B cell (primary cell): ENCODE measurements around the gene LRRK2. TPM values are rescaled to one million over a fixed set of nuclear protein-coding genes. Genes with fewer than 3 reads are reported as not detected.

ENCODE experiments used
- ATAC-seq: fragments of 200-7000 bp; cut with Tn5 transposase; one replicate; pipeline ENCODE4 v1.10.0; 2021; ENCODE audit warnings: low read depth, mild to moderate bottlenecking, moderate number of reproducible peaks, moderate library complexity
- CTCF ChIA-PET: fragments of 350-600 bp; sonication (Branson Sonifier 250); formaldehyde crosslinking; loops from one replicate; lab custom pipeline; 2021; ENCODE audit warnings: antibody characterized with exemption, inconsistent platforms; lab: Charles Lee
- POLR2A ChIA-PET: fragments of 350-600 bp; sonication (Branson Sonifier 250); formaldehyde crosslinking; loops from one replicate; lab custom pipeline; 2021; ENCODE audit warnings: antibody characterized with exemption; lab: Charles Lee
- DNase-seq: peaks from one replicate; pipeline ENCODE4 v3.0.0; 2013
- H2AFZ ChIP-seq: 2 replicates; pipeline ENCODE4 v1.6.1; 2012; ENCODE audit warnings: mild to moderate bottlenecking, low read depth, low read length; ENCODE audit not compliant: insufficient read depth, poor library complexity, severe bottlenecking
- H3K27ac ChIP-seq, 2 donors: 1 replicate in 1 of 2; 2 replicates in 1 of 2; pipeline ENCODE4 v1.5.1; 2012 to 2013; ENCODE audit warnings: low read length in 2 of 2, mild to moderate bottlenecking in 2 of 2, moderate library complexity in 1 of 2
- H3K27me3 ChIP-seq, 4 experiments: fragments of 200-600 bp in 1 of 4; sonication (generic) in 1 of 4; replicated peaks in 1 of 4; 1 replicate in 2 of 4; 2 replicates in 2 of 4; pipeline versions ENCODE4 v1.6.1 to v1.7.0; 2013 to 2016; ENCODE audit warnings: low read length in 3 of 4, mild to moderate bottlenecking in 2 of 4, mixed read lengths in 1 of 4, moderate library complexity in 1 of 4; ENCODE audit not compliant: insufficient read depth in 4 of 4, control insufficient read depth in 3 of 4; ENCODE audit errors: control extremely low read depth in 1 of 4
- H3K36me3 ChIP-seq, 2 experiments: replicated peaks in 1 of 2; 1 replicate in 1 of 2; 2 replicates in 1 of 2; pipeline versions ENCODE4 v1.6.1 to v1.7.1; 2013; ENCODE audit warnings: low read length in 1 of 2; ENCODE audit not compliant: insufficient read depth in 2 of 2, control insufficient read depth in 1 of 2; ENCODE audit errors: control extremely low read depth in 1 of 2, extremely low read depth in 1 of 2
- H3K4me1 ChIP-seq, 2 donors: fragments of 200-600 bp in 1 of 2; sonication (generic) in 1 of 2; 1 replicate in 1 of 2; 2 replicates in 1 of 2; pipeline versions ENCODE4 v1.5.1 to v1.6.1; 2013 to 2017; ENCODE audit warnings: low read length in 2 of 2; ENCODE audit not compliant: control insufficient read depth in 2 of 2, insufficient read depth in 2 of 2
- H3K4me2 ChIP-seq: replicated peaks from 2 replicates; pipeline ENCODE3; 2012; ENCODE audit warnings: mild to moderate bottlenecking, low read depth, low read length; ENCODE audit not compliant: poor library complexity, severe bottlenecking
- H3K4me3 ChIP-seq, 5 experiments: fragments of 200-600 bp in 1 of 5; sonication (generic) in 1 of 5; 1 replicate in 3 of 5; 2 replicates in 2 of 5; pipeline versions ENCODE4 v1.5.1 to v1.7.0; 2011 to 2016; ENCODE audit warnings: low read length in 4 of 5, mild to moderate bottlenecking in 4 of 5, low read depth in 2 of 5, control low read depth in 1 of 5, moderate library complexity in 1 of 5; ENCODE audit not compliant: insufficient read depth in 1 of 5; ENCODE audit errors: control extremely low read depth in 1 of 5, extremely low read depth in 1 of 5
- H3K79me2 ChIP-seq: fragments of 200-600 bp; sonication (generic); one replicate; pipeline ENCODE4 v1.6.0; 2016; ENCODE audit warnings: low read length; ENCODE audit not compliant: control insufficient read depth, insufficient read depth
- H3K9ac ChIP-seq: fragments of 200-600 bp; sonication (generic); 2 replicates; pipeline ENCODE4 v1.6.1; 2017; ENCODE audit warnings: mild to moderate bottlenecking, low read length, moderate library complexity
- H3K9me3 ChIP-seq, 3 donors: one replicate each; pipeline versions ENCODE4 v1.6.1 to v1.7.1; 2013; ENCODE audit warnings: low read length in 2 of 3; ENCODE audit not compliant: control insufficient read depth in 2 of 3, insufficient read depth in 1 of 3; ENCODE audit errors: control extremely low read depth in 1 of 3
- H4K20me1 ChIP-seq: 2 replicates; pipeline ENCODE4 v1.6.0; 2012; ENCODE audit warnings: mild to moderate bottlenecking, low read length; ENCODE audit not compliant: insufficient read depth, control insufficient read depth, poor library complexity, severe bottlenecking
- H3K27ac Mint-ChIP-seq: one replicate; pipeline ENCODE4 v1.8.0; 2021; ENCODE audit warnings: mixed read lengths
- H3K27me3 Mint-ChIP-seq: one replicate; pipeline ENCODE4 v1.8.0; 2021; ENCODE audit warnings: mixed read lengths
- H3K4me1 Mint-ChIP-seq: one replicate; pipeline ENCODE4 v1.8.0; 2021; ENCODE audit warnings: mixed read lengths
- H3K4me3 Mint-ChIP-seq: one replicate; pipeline ENCODE4 v1.8.0; 2021; ENCODE audit warnings: mixed read lengths
- H3K9me3 Mint-ChIP-seq: one replicate; pipeline ENCODE4 v1.8.0; 2022; ENCODE audit warnings: mixed read lengths; ENCODE audit not compliant: insufficient read depth
- EZH2 ChIP-seq: IDR thresholded peaks from 2 replicates; pipeline ENCODE4 v1.6.1; 2012; ENCODE audit warnings: borderline replicate concordance, low read depth, mild to moderate bottlenecking, moderate library complexity, low read length; ENCODE audit not compliant: insufficient read depth, poor library complexity, severe bottlenecking
- WGBS: methylation state at CpG from one replicate; pipeline ENCODE4 v1.1.5; 2013; ENCODE audit warnings: missing lambda C conversion rate; ENCODE audit not compliant: insufficient coverage; 5-methylcytosine and 5-hydroxymethylcytosine counted together
- intact Hi-C: fragments of 100-400 bp; cut with micrococcal nuclease; formaldehyde crosslinking; loops from one replicate; pipeline ENCODE4 v1.10.0; 2022
- polyA plus RNA-seq: library from polyadenylated mRNA; depleted of rRNA; stranded (reverse); fragments of >200 nt; gene quantifications from 2 replicates; pipeline ENCODE4 v1.2.3, GENCODE V29; 2012
- total RNA-seq, 2 donors: library from RNA; stranded (reverse); fragments of 120-200 nt in 1 of 2; gene quantifications; 1 replicate in 1 of 2; 2 replicates in 1 of 2; pipeline versions ENCODE4 v1.2.3 to v1.2.4, GENCODE V29; 2013 to 2022
- TF ChIP-seq, protein P1 (sequence below): fragments of 200-600 bp; IDR thresholded peaks from one replicate; pipeline ENCODE4 v1.8.0; 2022; ENCODE audit warnings: antibody characterized with exemption, mild to moderate bottlenecking

The LRRK2 gene
- total and polyA plus RNA-seq, 2 donors (not counting 1 experiment from before 2014, with no cell fraction given), result 14.1 to 60.2 TPM

- ATAC-seq (no peak), DNase-seq (no peak)
- no peak overlapping the region for H3K9ac ChIP-seq
- no peak overlapping the region for H3K27ac ChIP-seq
- no peak overlapping the region for H3K4me2 ChIP-seq
- Mint-ChIP-seq H3K27me3 (no peaks in the 10 kb centered on the region), H3K4me1 (peaks cover 2% of the 10 kb centered on the region), H3K9me3 (no peaks in the 10 kb centered on the region), H3K4me3 (no peak overlapping the region), H3K27ac (no peak overlapping the region)
- 84% methylated on average over 4 of the region's 6 CpGs for WGBS
- ChIA-PET CTCF (interaction anchor here (0.9 to 5.2 kb wide), 3 partner anchors 12 to 118 kb away, joined by 3 to 31 read pairs (median 3); no protein-coding TSS in a partner anchor), POLR2A (no interaction called here)
- intact Hi-C loops, result no loop called here
- H3K27me3 ChIP-seq, result no peaks in the 10 kb centered on the region
- H4K20me1 ChIP-seq, result no peaks in the 10 kb centered on the region
- no peaks in the 10 kb centered on the region for H3K9me3 ChIP-seq
- TF ChIP-seq, protein P1, sequence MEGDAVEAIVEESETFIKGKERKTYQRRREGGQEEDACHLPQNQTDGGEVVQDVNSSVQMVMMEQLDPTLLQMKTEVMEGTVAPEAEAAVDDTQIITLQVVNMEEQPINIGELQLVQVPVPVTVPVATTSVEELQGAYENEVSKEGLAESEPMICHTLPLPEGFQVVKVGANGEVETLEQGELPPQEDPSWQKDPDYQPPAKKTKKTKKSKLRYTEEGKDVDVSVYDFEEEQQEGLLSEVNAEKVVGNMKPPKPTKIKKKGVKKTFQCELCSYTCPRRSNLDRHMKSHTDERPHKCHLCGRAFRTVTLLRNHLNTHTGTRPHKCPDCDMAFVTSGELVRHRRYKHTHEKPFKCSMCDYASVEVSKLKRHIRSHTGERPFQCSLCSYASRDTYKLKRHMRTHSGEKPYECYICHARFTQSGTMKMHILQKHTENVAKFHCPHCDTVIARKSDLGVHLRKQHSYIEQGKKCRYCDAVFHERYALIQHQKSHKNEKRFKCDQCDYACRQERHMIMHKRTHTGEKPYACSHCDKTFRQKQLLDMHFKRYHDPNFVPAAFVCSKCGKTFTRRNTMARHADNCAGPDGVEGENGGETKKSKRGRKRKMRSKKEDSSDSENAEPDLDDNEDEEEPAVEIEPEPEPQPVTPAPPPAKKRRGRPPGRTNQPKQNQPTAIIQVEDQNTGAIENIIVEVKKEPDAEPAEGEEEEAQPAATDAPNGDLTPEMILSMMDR, result no peak
- no peak for TF ChIP-seq EZH2
- H2AFZ ChIP-seq, result no peak overlapping the region
- no peaks in the 10 kb centered on the region for H3K79me2 ChIP-seq
- no peak overlapping the region for H3K4me3 ChIP-seq
- H3K4me1 ChIP-seq, result no peaks in the 10 kb centered on the region
- H3K36me3 ChIP-seq, result peaks cover 11 to 19% of the 10 kb centered on the region in 2 experiments
Measured at GRCh38 chr12:40271981-40272664, 47.3 kb downstream of the LRRK2 start.

- H3K27ac Mint-ChIP-seq, result peak overlapping the region; percentile 28
Measured at GRCh38 chr12:40281791-40282364, 57.1 kb downstream of the LRRK2 start.

More at GRCh38 chr12:40281791-40282364, 57.1 kb downstream of the LRRK2 start:
- H3K9ac ChIP-seq, result no peak overlapping the region
- ATAC-seq (no peak), DNase-seq (no peak)
- H3K79me2 ChIP-seq, result no peaks in the 10 kb centered on the region
- H3K4me1 Mint-ChIP-seq, result peaks cover 4% of the 10 kb centered on the region
- H3K27me3 Mint-ChIP-seq, result no peaks in the 10 kb centered on the region
- H3K9me3 ChIP-seq, result no peaks in the 10 kb centered on the region
- no peaks in the 10 kb centered on the region for H3K9me3 Mint-ChIP-seq
- TF ChIP-seq, protein P1, result no peak
- TF ChIP-seq EZH2, result no peak
- intact Hi-C loops, result no loop called here
- H3K27ac ChIP-seq, result no peak overlapping the region
- H3K27me3 ChIP-seq, result no peaks in the 10 kb centered on the region
- CTCF ChIA-PET, result interaction anchor here (1.3 to 1.5 kb wide), 2 partner anchors 126 to 271 kb away, joined by 3 read pairs; no protein-coding TSS in a partner anchor
- H3K36me3 ChIP-seq, result peaks cover 4 to 53% of the 10 kb centered on the region in 2 experiments
- POLR2A ChIA-PET, result no interaction called here
- H3K4me2 ChIP-seq, result no peak overlapping the region
- H2AFZ ChIP-seq, result no peak overlapping the region
- H3K4me3 Mint-ChIP-seq, result no peak overlapping the region
- H3K4me1 ChIP-seq, result no peaks in the 10 kb centered on the region
- WGBS, result no CpG with 5 or more reads among the region's 1 CpG
- H3K4me3 ChIP-seq, result no peak overlapping the region
- no peaks in the 10 kb centered on the region for H4K20me1 ChIP-seq
